HepG2 (cell line): ENCODE data around the gene TTC4. TPM values are rescaled to one million over a fixed set of nuclear protein-coding genes. Genes with fewer than 3 reads are reported as not detected.

ENCODE experiments used
- CHCHD3 ChIP-seq: sonication (generic); formaldehyde crosslinking; IDR thresholded peaks from 2 replicates; pipeline ENCODE4 v1.8.0; 2022; ENCODE audit warnings: mild to moderate bottlenecking, missing genetic modification reagents, moderate library complexity
- CHD2 ChIP-seq: IDR thresholded peaks from 2 replicates; pipeline ENCODE4 v1.6.1; 2011; ENCODE audit warnings: low read depth, low read length, improper control_type of control experiment
- ELF1 ChIP-seq: sonication (generic); formaldehyde crosslinking; IDR thresholded peaks from 2 replicates; pipeline ENCODE4 v1.4.0; 2020; ENCODE audit warnings: missing genetic modification reagents
- FOXK2 ChIP-seq: fragments of 450-650 bp; IDR thresholded peaks from 2 replicates; pipeline ENCODE4 v1.6.1; 2016
- HCFC1 ChIP-seq: fragments of 150-350 bp; IDR thresholded peaks from 2 replicates; pipeline ENCODE4 v1.6.1; 2014; ENCODE audit warnings: low read depth, low read length
- HOXA5 ChIP-seq: sonication (generic); formaldehyde crosslinking; IDR thresholded peaks from 2 replicates; pipeline ENCODE4 v1.4.0; 2020; ENCODE audit warnings: missing genetic modification reagents
- KMT2A ChIP-seq: sonication (generic); formaldehyde crosslinking; IDR thresholded peaks from 2 replicates; pipeline ENCODE4 v1.4.0; 2020; ENCODE audit warnings: missing genetic modification reagents
- NFIC ChIP-seq: IDR thresholded peaks from 2 replicates; pipeline ENCODE4 v1.6.1; 2012; ENCODE audit warnings: mild to moderate bottlenecking, low read length, inconsistent platforms
- SALL1 ChIP-seq: sonication (generic); formaldehyde crosslinking; IDR thresholded peaks from 2 replicates; pipeline ENCODE4 v1.8.0; 2022; ENCODE audit warnings: mild to moderate bottlenecking, missing genetic modification reagents
- SPEN ChIP-seq: sonication (generic); formaldehyde crosslinking; IDR thresholded peaks from 2 replicates; pipeline ENCODE4 v1.5.1; 2020; ENCODE audit warnings: low read depth, mild to moderate bottlenecking, missing genetic modification reagents
- TCF7L2 ChIP-seq: IDR thresholded peaks from 2 replicates; pipeline ENCODE4 v1.6.1; 2011; ENCODE audit warnings: mild to moderate bottlenecking, low read depth, low read length, moderate library complexity
- XRCC5 ChIP-seq: fragments of 200-400 bp; formaldehyde crosslinking; optimal IDR thresholded peaks from 2 replicates; pipeline ENCODE3; 2017; ENCODE audit warnings: mild to moderate bottlenecking, low read length
- ZNF121 ChIP-seq: sonication (generic); formaldehyde crosslinking; IDR thresholded peaks from 2 replicates; pipeline ENCODE4 v1.5.0; 2020; ENCODE audit warnings: mild to moderate bottlenecking, missing genetic modification reagents
- ZNF251 ChIP-seq: sonication (generic); formaldehyde crosslinking; IDR thresholded peaks from 2 replicates; pipeline ENCODE4 v1.9.0; 2021; ENCODE audit warnings: mild to moderate bottlenecking, missing genetic modification reagents
- ZNF292 ChIP-seq: sonication (generic); formaldehyde crosslinking; IDR thresholded peaks from 2 replicates; pipeline ENCODE4 v1.8.1; 2022; ENCODE audit warnings: mild to moderate bottlenecking, low read depth, missing genetic modification reagents, borderline replicate concordance
- ZNF337 ChIP-seq: sonication (generic); formaldehyde crosslinking; IDR thresholded peaks from 2 replicates; pipeline ENCODE4 v1.5.1; 2020; ENCODE audit warnings: missing genetic modification reagents, low read depth, mild to moderate bottlenecking, borderline replicate concordance
- ZNF543 ChIP-seq: sonication (generic); formaldehyde crosslinking; IDR thresholded peaks from 2 replicates; pipeline ENCODE4 v1.4.0; 2020; ENCODE audit warnings: mild to moderate bottlenecking, missing genetic modification reagents
- ZNF660 ChIP-seq: sonication (generic); formaldehyde crosslinking; IDR thresholded peaks from 2 replicates; pipeline ENCODE4 v1.5.1; 2020; ENCODE audit warnings: mild to moderate bottlenecking, low read depth, missing genetic modification reagents, borderline replicate concordance
- ZNF782 ChIP-seq: sonication (generic); formaldehyde crosslinking; IDR thresholded peaks from 2 replicates; pipeline ENCODE4 v1.4.0; 2020; ENCODE audit warnings: missing genetic modification reagents, mild to moderate bottlenecking, borderline replicate concordance
- polyA plus RNA-seq, 8 experiments: library from polyadenylated mRNA; depleted of rRNA in 3 of 8; stranded (reverse) in 7 of 8; unstranded in 1 of 8; fragments of >200 nt; fragmentation: Illumina TruSeq in 4 of 8; extraction: Trizol in 4 of 8; gene quantifications; 2 replicates each; pipeline versions ENCODE4 v1.2.1 to v1.2.3, GENCODE V29; 2011 to 2016; ENCODE audit warnings: low read depth in 4 of 8, missing spikeins in 1 of 8, mixed read lengths in 1 of 8; ENCODE audit not compliant: insufficient read depth in 1 of 8
- total RNA-seq, 5 experiments: library from RNA; depleted of rRNA; stranded (reverse); fragments of >200 nt; fragmentation: Illumina TruSeq; extraction: Trizol; gene quantifications; 2 replicates each; pipeline ENCODE4 v1.2.3, GENCODE V29; 2016; ENCODE audit warnings: low read depth in 1 of 5
- TF ChIP-seq, protein P1 (sequence below), 2 experiments: IDR thresholded peaks; 2 replicates each; pipeline ENCODE4 v1.6.1; 2011 to 2012; ENCODE audit warnings: low read length in 2 of 2, borderline replicate concordance in 1 of 2, low read depth in 1 of 2, mild to moderate bottlenecking in 1 of 2, moderate library complexity in 1 of 2
- TF ChIP-seq, protein P2 (sequence below): sonication (generic); formaldehyde crosslinking; IDR thresholded peaks from 2 replicates; pipeline ENCODE4 v1.4.0; 2020; ENCODE audit warnings: missing genetic modification reagents
- TF ChIP-seq, protein P3 (sequence below): sonication (generic); formaldehyde crosslinking; IDR thresholded peaks from 2 replicates; pipeline ENCODE4 v1.8.1; 2023; ENCODE audit warnings: missing genetic modification reagents, mild to moderate bottlenecking, borderline replicate concordance
- TF ChIP-seq, protein P4 (sequence below): sonication (generic); formaldehyde crosslinking; IDR thresholded peaks from 2 replicates; pipeline ENCODE4 v1.4.0; 2020; ENCODE audit warnings: mild to moderate bottlenecking, missing genetic modification reagents

Gene TTC4
- total and polyA plus RNA-seq, 2 of the 13 experiments (the other 11 are each of a cell fraction or from before 2014, with no cell fraction given): 13.1 to 24.7 TPM

DNA sequence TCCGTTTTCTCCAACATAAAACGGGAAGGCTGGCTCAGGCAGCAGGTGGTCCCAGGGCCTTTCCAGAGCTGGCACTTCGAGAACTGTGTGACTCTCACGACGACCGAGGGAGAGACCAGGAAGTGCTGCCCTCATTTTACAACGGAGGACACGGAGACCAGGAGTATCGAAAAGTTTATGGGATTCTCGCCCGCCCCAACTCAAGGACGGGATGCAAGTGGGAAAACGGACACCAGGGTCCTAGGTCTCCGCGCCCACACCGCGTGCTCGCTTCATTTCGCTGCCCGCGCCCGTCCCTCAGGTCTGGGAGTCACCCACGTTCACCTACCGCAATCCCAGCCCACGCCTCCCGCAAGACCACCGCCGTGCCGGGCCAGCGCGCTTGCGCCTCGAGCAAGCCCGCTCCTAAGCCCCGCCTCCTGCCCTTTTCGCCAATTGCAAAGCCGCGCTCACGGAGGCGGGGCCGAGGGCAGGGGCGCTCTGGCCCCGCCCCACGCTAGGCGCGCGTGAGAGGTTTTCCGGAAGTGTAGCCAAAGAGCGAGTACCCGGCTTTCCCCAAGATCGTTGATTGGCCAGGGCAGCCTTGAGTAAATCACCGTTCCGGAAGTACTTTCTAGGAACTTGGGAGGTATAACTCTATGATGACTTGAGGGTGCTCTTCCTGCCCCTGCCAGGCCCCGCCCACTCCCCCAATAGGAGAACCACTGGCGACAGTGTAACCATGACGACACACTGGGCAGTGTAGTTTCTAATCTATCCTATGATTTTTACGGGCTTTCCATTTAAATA lies 48.7 kb downstream of the TTC4 start, which contains the start of gene PARS2 (continued):
- TF ChIP-seq ZNF543 (CRISPR knock-in tag) (peak; percentile 56; the same call in 1 of the 2 replicates), ELF1 (CRISPR knock-in tag) (peak; percentile 86), CHD2 (no peak), ZNF251 (CRISPR knock-in tag) (no peak), HCFC1 (peak; percentile 57; the same call in 1 of the 2 replicates), NFIC (no peak), FOXK2 (no peak), XRCC5 (peak; percentile 1), ZNF121 (CRISPR knock-in tag) (0 out of 2 replicates have a peak, but pooled peaks have one; percentile 60), SPEN (CRISPR knock-in tag) (peak; percentile 24), CHCHD3 (CRISPR knock-in tag) (0 out of 2 replicates have a peak, but pooled peaks have one; percentile 37), TCF7L2 (no peak), HOXA5 (CRISPR knock-in tag) (peak; percentile 58; the same call in 1 of the 2 replicates), KMT2A (0 out of 2 replicates have a peak, but pooled peaks have one; percentile 41), SALL1 (CRISPR knock-in tag) (peak; percentile 59), ZNF782 (CRISPR knock-in tag) (no peak), ZNF292 (CRISPR knock-in tag) (no peak), ZNF660 (CRISPR knock-in tag) (no peak), ZNF337 (CRISPR knock-in tag) (peak; percentile 47; the same call in 1 of the 2 replicates)
- TF ChIP-seq, protein P1, sequence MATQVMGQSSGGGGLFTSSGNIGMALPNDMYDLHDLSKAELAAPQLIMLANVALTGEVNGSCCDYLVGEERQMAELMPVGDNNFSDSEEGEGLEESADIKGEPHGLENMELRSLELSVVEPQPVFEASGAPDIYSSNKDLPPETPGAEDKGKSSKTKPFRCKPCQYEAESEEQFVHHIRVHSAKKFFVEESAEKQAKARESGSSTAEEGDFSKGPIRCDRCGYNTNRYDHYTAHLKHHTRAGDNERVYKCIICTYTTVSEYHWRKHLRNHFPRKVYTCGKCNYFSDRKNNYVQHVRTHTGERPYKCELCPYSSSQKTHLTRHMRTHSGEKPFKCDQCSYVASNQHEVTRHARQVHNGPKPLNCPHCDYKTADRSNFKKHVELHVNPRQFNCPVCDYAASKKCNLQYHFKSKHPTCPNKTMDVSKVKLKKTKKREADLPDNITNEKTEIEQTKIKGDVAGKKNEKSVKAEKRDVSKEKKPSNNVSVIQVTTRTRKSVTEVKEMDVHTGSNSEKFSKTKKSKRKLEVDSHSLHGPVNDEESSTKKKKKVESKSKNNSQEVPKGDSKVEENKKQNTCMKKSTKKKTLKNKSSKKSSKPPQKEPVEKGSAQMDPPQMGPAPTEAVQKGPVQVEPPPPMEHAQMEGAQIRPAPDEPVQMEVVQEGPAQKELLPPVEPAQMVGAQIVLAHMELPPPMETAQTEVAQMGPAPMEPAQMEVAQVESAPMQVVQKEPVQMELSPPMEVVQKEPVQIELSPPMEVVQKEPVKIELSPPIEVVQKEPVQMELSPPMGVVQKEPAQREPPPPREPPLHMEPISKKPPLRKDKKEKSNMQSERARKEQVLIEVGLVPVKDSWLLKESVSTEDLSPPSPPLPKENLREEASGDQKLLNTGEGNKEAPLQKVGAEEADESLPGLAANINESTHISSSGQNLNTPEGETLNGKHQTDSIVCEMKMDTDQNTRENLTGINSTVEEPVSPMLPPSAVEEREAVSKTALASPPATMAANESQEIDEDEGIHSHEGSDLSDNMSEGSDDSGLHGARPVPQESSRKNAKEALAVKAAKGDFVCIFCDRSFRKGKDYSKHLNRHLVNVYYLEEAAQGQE (IDR thresholded peaks at IDR 0.05; ENCODE audit: borderline replicate concordance in 1 of 2, low read depth in 1 of 2, low read length in 2 of 2): peak in 1 of 2 experiments; percentile 16; a peak in 1 of 4 replicates
- TF ChIP-seq, protein P2, sequence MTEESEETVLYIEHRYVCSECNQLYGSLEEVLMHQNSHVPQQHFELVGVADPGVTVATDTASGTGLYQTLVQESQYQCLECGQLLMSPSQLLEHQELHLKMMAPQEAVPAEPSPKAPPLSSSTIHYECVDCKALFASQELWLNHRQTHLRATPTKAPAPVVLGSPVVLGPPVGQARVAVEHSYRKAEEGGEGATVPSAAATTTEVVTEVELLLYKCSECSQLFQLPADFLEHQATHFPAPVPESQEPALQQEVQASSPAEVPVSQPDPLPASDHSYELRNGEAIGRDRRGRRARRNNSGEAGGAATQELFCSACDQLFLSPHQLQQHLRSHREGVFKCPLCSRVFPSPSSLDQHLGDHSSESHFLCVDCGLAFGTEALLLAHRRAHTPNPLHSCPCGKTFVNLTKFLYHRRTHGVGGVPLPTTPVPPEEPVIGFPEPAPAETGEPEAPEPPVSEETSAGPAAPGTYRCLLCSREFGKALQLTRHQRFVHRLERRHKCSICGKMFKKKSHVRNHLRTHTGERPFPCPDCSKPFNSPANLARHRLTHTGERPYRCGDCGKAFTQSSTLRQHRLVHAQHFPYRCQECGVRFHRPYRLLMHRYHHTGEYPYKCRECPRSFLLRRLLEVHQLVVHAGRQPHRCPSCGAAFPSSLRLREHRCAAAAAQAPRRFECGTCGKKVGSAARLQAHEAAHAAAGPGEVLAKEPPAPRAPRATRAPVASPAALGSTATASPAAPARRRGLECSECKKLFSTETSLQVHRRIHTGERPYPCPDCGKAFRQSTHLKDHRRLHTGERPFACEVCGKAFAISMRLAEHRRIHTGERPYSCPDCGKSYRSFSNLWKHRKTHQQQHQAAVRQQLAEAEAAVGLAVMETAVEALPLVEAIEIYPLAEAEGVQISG (CRISPR knock-in tag): peak; percentile 99
- TF ChIP-seq, protein P3, sequence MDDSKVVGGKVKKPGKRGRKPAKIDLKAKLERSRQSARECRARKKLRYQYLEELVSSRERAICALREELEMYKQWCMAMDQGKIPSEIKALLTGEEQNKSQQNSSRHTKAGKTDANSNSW (CRISPR knock-in tag): 0 out of 2 replicates have a peak, but pooled peaks have one; percentile 36
- TF ChIP-seq, protein P4, sequence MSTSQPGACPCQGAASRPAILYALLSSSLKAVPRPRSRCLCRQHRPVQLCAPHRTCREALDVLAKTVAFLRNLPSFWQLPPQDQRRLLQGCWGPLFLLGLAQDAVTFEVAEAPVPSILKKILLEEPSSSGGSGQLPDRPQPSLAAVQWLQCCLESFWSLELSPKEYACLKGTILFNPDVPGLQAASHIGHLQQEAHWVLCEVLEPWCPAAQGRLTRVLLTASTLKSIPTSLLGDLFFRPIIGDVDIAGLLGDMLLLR (CRISPR knock-in tag): peak; percentile 42; the same call in 1 of the 2 replicates
